ENCODE results near the gene EGF.
"Not testable (repeated sequence)": the region's sequence is repeated elsewhere in the genome, so short reads cannot be mapped to it uniquely, and the experiment has no call there.

EGF gene

GRCh38 chr4:109912706-109913595, at the start of gene EGF:
Gene EGF, plus strand, starts transcription at chr4:109912883. Its CDS starts 453 bp downstream, at chr4:109913336.
- no peak for DNase-seq (ENCODE audit: low read depth in 2 of 3, low spot score in 1 of 3)

DNA sequence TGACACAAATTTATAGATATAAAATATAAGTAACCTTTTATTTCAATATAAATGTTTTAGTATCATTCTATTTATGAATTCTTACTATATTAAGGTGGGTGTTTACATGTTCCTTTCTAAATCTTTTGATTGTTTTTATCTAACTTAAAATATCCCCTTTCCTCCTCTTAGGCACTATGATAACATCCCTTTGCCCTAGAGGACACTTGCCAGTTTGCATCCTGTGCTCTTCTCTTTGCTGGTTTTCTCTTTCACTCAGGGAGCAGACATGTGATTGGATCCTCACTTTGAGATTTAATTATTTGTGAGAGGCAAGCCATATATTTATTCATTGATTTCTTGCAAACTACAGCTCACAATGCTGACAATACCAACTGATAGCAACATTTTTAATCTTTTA, 48.5 kb upstream of the EGF start:
- no peak for DNase-seq (ENCODE audit: low read depth in 2 of 3, low spot score in 1 of 3)

DNA sequence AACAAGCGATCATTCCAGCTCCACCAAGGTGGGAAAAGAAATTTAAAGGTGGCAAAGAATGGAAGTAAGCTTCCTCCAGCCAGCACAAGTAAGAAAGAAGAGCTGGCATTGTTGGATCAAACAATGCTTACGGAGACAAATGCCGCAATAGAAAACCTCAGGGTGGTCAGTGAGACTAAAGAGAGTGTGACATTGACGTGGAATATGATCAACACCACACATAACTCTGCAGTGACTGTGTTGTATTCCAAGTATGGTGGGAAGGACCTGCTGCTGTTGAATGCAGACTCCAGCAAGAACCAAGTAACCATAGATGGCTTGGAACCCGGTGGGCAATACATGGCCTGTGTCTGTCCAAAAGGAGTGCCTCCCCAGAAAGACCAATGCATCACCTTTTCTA, 42.6 kb upstream of the EGF start:
- no peak for DNase-seq (ENCODE audit: low read depth in 2 of 3, low spot score in 1 of 3)

DNA sequence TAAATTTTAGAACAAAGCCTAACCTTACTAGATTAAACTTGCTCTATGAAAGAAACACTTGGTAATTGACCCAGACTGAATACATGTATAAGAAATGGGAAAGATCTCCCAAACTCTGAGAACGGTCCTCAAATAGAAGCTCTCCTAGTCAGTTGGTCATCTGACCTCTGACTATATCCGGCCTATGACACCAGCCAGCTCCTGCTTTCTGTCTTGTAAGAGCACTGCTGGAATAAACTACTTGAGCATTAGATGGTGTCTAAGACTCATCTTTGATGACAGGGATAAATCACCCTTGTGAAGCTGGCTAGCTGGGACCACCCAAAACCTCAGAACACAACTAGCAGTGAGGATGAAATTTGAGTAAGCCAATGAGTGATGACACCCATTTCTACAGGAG, 40.6 kb upstream of the EGF start:
- no peak for DNase-seq (ENCODE audit: low read depth in 2 of 3, low spot score in 1 of 3)

GRCh38 chr4:109872950-109873656, 39.6 kb upstream of the EGF start:
- DNase-seq (ENCODE audit: low read depth in 2 of 3, low spot score in 1 of 3), result no peak

DNA sequence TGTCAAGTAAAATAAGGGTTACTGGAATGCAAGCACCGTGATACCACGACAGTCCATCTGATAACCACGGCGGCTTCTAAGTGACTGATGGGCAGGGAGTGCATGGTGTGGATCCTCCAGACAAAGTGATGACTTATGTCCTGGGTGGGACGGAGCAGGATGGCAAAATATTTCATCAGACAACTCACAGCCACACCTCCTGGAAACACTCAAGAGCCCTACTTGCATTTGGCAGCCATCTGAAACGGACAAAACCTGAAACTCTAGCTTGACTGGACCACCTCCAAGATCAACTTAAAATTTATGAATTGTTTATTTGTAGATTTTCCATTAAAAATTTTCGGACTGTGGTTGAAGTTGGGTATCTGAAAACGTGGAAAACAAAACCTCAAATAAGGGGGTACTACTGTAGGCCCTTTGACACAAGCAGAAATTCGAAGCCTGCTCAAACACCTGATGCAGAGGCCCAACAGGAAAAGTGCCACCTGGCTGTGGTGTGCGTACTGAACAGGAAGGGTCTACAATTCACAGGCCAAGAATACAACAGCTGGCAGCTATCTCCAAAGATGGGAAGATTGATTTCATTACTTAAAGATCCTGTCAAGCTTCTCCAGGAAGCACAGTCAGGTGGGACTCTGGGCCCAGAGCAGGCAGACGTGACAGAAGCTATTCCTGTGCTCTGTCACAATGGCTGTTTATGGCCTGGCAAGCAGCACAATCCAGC, 38.7 kb upstream of the EGF start:
- DNase-seq (ENCODE audit: low read depth in 2 of 3, low spot score in 1 of 3), result no peak

GRCh38 chr4:109875106-109875505, 37.6 kb upstream of the EGF start:
- DNase-seq (ENCODE audit: low read depth in 2 of 3, low spot score in 1 of 3), result no peak

GRCh38 chr4:109875553-109875952, 37.1 kb upstream of the EGF start:
- DNase-seq (ENCODE audit: low read depth in 2 of 3, low spot score in 1 of 3), result not testable (repeated sequence)

DNA sequence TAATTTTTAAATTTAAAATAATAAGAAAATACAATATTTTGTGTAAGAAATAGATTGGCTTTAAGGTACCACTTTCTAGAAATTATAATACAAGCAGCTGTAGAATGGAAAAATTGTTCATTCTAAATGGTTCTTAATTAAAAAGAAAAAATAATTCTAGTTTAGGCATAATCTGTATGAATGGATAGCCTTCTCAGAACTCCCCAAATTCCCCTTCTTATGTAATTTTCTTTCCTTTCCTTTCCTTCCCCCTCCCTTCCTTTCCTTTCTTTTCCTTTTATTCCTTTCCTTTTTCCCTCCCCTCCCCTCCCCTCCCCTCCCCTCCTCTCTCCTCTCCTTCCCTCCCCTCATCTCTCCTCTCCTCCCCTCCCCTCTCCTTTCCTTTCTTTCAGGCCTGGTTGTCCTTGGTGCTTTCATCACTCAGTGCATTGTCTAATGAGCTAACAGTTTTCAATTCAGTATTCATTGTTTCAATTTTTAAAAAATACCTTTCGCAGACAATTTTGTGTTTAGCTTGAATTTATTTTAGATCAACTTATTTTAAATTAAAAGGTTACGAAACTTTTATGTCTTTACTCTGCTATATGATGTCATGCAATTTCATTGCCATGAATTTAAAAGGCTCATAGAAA, 35.9 kb upstream of the EGF start:
- DNase-seq (ENCODE audit: low read depth in 2 of 3, low spot score in 1 of 3), result no peak

DNA sequence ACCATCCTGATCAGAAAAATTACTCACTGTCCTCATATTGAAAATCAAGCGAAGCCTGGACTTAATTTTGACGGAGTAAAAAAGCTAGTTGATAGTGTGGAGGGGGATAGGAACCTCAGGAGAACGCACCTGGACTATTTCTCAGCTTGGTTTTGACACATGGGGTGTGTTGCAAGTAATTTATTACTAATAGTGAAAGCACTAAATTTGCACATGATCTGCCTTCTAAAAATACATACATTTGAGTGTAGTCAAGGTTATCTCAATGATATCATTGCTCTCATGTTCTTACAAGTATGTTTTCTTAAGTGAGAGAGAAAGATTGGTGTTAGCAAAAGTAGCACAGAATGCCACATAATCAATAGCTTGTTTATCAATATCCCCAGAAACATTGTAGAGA, 35.3 kb upstream of the EGF start:
- no peak for DNase-seq (ENCODE audit: low read depth in 2 of 3, low spot score in 1 of 3)

- no peak for DNase-seq (ENCODE audit: low read depth in 2 of 3, low spot score in 1 of 3)
Measured at GRCh38 chr4:109878355-109878754, 34.3 kb upstream of the EGF start.

- no peak for DNase-seq (ENCODE audit: low read depth in 2 of 3, low spot score in 1 of 3)
Measured at GRCh38 chr4:109879081-109879480, 33.6 kb upstream of the EGF start.

DNA sequence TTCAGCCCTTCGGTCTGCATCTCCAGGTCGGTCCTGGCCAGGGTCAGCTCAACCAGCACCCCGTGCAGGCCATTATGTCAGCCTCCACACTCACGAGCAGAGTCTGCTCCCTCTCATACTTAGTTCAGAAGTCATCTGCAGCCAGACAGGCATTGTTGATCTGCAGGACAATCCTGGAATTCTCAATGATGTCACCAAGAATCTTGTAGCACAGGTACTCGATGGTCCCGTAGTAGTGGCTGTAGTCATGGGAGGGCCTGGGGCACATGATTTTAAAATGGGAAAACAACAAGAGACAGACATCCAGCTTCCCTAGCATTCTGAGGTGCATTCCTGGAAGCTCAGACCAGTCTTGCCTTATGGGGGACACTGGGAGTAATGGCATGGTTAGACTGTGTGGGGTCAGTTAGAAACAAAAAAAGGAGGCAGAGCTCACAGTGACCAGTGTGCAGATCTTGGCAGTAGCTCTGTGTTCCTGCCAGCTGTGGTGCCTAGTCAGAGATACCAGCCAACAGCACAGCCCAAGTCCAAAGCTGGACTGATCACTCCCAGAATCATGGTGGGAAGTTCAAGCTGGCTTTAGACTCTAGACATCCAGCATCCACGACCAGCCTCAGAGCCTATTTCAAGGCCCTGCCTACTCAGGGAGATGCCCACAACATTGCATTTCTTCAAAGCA, 32.9 kb upstream of the EGF start:
- no peak for DNase-seq (ENCODE audit: low read depth in 2 of 3, low spot score in 1 of 3)

DNA sequence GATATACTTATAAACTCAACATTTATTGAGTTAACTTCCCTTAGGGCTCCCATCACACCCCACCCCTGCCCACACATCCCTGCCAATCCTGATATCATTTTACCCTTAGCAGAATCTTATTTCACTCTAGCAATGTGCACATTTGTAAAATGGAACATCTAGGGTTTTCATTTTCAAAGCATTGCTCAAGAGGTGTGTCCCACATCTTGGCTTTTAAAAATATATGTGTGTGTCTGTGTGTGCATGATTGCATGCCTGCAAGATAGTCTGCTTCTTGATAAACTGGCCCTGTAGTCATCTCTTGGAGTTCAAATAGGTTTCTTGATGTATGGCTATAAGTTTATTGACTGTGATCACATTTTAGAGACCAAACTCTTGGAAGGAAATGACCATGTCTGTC, 26.4 kb upstream of the EGF start:
- DNase-seq (ENCODE audit: low read depth in 2 of 3, low spot score in 1 of 3), result no peak

GRCh38 chr4:109887071-109887470, 25.6 kb upstream of the EGF start:
- no peak for DNase-seq (ENCODE audit: low read depth in 2 of 3, low spot score in 1 of 3)

DNA sequence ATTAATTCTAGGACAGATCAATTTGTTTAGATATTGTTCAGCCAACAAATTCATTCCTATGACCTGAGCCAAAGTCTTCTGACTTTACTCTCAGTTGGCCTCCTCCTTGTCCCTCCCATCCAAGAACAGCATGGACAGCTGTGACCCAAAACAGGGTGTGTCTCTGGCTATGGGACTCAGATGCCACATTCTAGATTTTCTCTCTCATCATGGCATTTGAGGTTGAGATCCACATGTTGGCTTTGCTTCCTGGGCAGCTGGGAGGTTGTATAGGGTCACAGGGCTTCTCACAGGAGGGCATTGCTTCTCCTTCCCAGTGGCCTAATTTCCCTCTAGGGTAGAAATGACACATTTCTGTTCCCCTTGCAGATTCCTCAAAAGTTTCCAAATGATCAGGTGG, 22.6 kb upstream of the EGF start:
- DNase-seq (ENCODE audit: low read depth in 2 of 3, low spot score in 1 of 3), result no peak

GRCh38 chr4:109902559-109903251, 10.0 kb upstream of the EGF start:
- no peak for DNase-seq (ENCODE audit: low read depth in 2 of 3, low spot score in 1 of 3)

DNA sequence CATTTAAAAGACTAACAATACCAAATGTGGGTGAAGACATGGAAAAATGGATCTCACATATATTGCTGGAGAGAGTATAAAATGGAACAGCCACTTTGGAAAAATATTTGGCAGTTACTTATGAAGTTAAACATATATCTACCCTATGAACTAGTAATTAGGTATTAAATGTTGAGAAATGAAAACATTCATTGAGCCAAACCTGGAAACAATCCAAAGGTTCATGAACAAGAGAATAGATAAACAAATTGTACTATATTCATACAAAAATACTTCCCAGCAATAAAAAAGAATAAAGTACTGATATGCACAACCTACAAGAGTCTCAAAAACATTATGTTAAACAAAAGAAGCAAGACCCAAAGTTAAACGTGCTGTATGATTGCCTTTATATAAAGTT, 4.0 kb upstream of the EGF start:
- no peak for DNase-seq (ENCODE audit: low read depth in 2 of 3, low spot score in 1 of 3)

- no peak for DNase-seq (ENCODE audit: low read depth in 2 of 3, low spot score in 1 of 3)
Measured at GRCh38 chr4:109910256-109910655, 2.4 kb upstream of the EGF start.

DNA sequence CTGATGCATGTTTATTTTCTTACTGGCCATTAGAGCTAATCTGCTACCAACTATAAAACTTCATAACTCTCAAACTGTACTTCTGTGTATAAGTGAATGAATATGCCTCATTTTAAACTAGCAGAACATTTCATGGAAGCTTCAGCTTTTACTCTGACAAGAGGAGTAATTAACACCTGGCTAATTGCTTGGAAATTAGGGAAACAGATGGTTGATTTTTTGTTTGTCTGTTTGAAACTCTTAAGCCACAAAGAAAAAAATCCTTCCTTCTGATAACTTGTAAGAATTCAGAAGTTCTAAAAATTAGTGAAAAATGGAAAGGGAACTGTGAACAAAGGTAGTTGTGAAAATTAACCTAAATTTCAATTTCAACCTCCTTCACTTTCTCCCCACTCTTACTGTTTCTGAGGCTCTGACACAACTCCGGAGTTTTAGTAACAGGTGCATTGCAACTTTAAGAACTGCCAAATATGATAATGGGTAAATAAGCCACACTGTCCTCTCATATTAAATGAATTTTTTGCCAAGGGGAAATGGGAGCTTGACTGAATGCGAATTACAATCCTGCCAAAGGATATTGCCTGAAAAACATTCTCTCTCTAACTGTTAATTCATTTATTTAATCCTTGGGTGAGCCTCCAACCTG, 1.0 kb downstream of the EGF start:
- DNase-seq (ENCODE audit: low read depth in 2 of 3, low spot score in 1 of 3), result no peak

Data from stimulated activated CD4-positive, alpha-beta T cell treated with anti-CD3 and anti-CD28 coated beads, Interleukin-12 subunit alpha, Interleukin-12 subunit beta, amount 100 ng/mL, for 48 hours (primary cell).